B cell (primary cell): ENCODE results near the gene MYH10. TPM values are rescaled to one million over a fixed set of nuclear protein-coding genes. Genes with fewer than 3 reads are reported as not detected.

Experiments
- ATAC-seq: fragments of 200-7000 bp; cut with Tn5 transposase; one replicate; pipeline ENCODE4 v1.10.0; 2021; ENCODE audit warnings: low read depth, mild to moderate bottlenecking, moderate number of reproducible peaks, moderate library complexity
- CTCF ChIA-PET: fragments of 350-600 bp; sonication (Branson Sonifier 250); formaldehyde crosslinking; loops from one replicate; lab custom pipeline; 2021; ENCODE audit warnings: antibody characterized with exemption, inconsistent platforms; lab: Charles Lee
- POLR2A ChIA-PET: fragments of 350-600 bp; sonication (Branson Sonifier 250); formaldehyde crosslinking; loops from one replicate; lab custom pipeline; 2021; ENCODE audit warnings: antibody characterized with exemption; lab: Charles Lee
- DNase-seq: peaks from one replicate; pipeline ENCODE4 v3.0.0; 2013
- H2AFZ ChIP-seq: 2 replicates; pipeline ENCODE4 v1.6.1; 2012; ENCODE audit warnings: mild to moderate bottlenecking, low read depth, low read length; ENCODE audit not compliant: insufficient read depth, poor library complexity, severe bottlenecking
- H3K27ac ChIP-seq, 2 donors: 1 replicate in 1 of 2; 2 replicates in 1 of 2; pipeline ENCODE4 v1.5.1; 2012 to 2013; ENCODE audit warnings: low read length in 2 of 2, mild to moderate bottlenecking in 2 of 2, moderate library complexity in 1 of 2
- H3K27me3 ChIP-seq, 4 experiments: fragments of 200-600 bp in 1 of 4; sonication (generic) in 1 of 4; replicated peaks in 1 of 4; 1 replicate in 2 of 4; 2 replicates in 2 of 4; pipeline versions ENCODE4 v1.6.1 to v1.7.0; 2013 to 2016; ENCODE audit warnings: low read length in 3 of 4, mild to moderate bottlenecking in 2 of 4, mixed read lengths in 1 of 4, moderate library complexity in 1 of 4; ENCODE audit not compliant: insufficient read depth in 4 of 4, control insufficient read depth in 3 of 4; ENCODE audit errors: control extremely low read depth in 1 of 4
- H3K36me3 ChIP-seq, 2 experiments: replicated peaks in 1 of 2; 1 replicate in 1 of 2; 2 replicates in 1 of 2; pipeline versions ENCODE4 v1.6.1 to v1.7.1; 2013; ENCODE audit warnings: low read length in 1 of 2; ENCODE audit not compliant: insufficient read depth in 2 of 2, control insufficient read depth in 1 of 2; ENCODE audit errors: control extremely low read depth in 1 of 2, extremely low read depth in 1 of 2
- H3K4me1 ChIP-seq, 2 donors: fragments of 200-600 bp in 1 of 2; sonication (generic) in 1 of 2; 1 replicate in 1 of 2; 2 replicates in 1 of 2; pipeline versions ENCODE4 v1.5.1 to v1.6.1; 2013 to 2017; ENCODE audit warnings: low read length in 2 of 2; ENCODE audit not compliant: control insufficient read depth in 2 of 2, insufficient read depth in 2 of 2
- H3K4me2 ChIP-seq: replicated peaks from 2 replicates; pipeline ENCODE3; 2012; ENCODE audit warnings: mild to moderate bottlenecking, low read depth, low read length; ENCODE audit not compliant: poor library complexity, severe bottlenecking
- H3K4me3 ChIP-seq, 5 experiments: fragments of 200-600 bp in 1 of 5; sonication (generic) in 1 of 5; 1 replicate in 3 of 5; 2 replicates in 2 of 5; pipeline versions ENCODE4 v1.5.1 to v1.7.0; 2011 to 2016; ENCODE audit warnings: low read length in 4 of 5, mild to moderate bottlenecking in 4 of 5, low read depth in 2 of 5, control low read depth in 1 of 5, moderate library complexity in 1 of 5; ENCODE audit not compliant: insufficient read depth in 1 of 5; ENCODE audit errors: control extremely low read depth in 1 of 5, extremely low read depth in 1 of 5
- H3K79me2 ChIP-seq: fragments of 200-600 bp; sonication (generic); one replicate; pipeline ENCODE4 v1.6.0; 2016; ENCODE audit warnings: low read length; ENCODE audit not compliant: control insufficient read depth, insufficient read depth
- H3K9ac ChIP-seq: fragments of 200-600 bp; sonication (generic); 2 replicates; pipeline ENCODE4 v1.6.1; 2017; ENCODE audit warnings: mild to moderate bottlenecking, low read length, moderate library complexity
- H3K9me3 ChIP-seq, 3 donors: one replicate each; pipeline versions ENCODE4 v1.6.1 to v1.7.1; 2013; ENCODE audit warnings: low read length in 2 of 3; ENCODE audit not compliant: control insufficient read depth in 2 of 3, insufficient read depth in 1 of 3; ENCODE audit errors: control extremely low read depth in 1 of 3
- H4K20me1 ChIP-seq: 2 replicates; pipeline ENCODE4 v1.6.0; 2012; ENCODE audit warnings: mild to moderate bottlenecking, low read length; ENCODE audit not compliant: insufficient read depth, control insufficient read depth, poor library complexity, severe bottlenecking
- H3K27ac Mint-ChIP-seq: one replicate; pipeline ENCODE4 v1.8.0; 2021; ENCODE audit warnings: mixed read lengths
- H3K27me3 Mint-ChIP-seq: one replicate; pipeline ENCODE4 v1.8.0; 2021; ENCODE audit warnings: mixed read lengths
- H3K4me1 Mint-ChIP-seq: one replicate; pipeline ENCODE4 v1.8.0; 2021; ENCODE audit warnings: mixed read lengths
- H3K4me3 Mint-ChIP-seq: one replicate; pipeline ENCODE4 v1.8.0; 2021; ENCODE audit warnings: mixed read lengths
- H3K9me3 Mint-ChIP-seq: one replicate; pipeline ENCODE4 v1.8.0; 2022; ENCODE audit warnings: mixed read lengths; ENCODE audit not compliant: insufficient read depth
- CTCF ChIP-seq: fragments of 200-600 bp; IDR thresholded peaks from one replicate; pipeline ENCODE4 v1.8.0; 2022; ENCODE audit warnings: antibody characterized with exemption, mild to moderate bottlenecking
- EZH2 ChIP-seq: IDR thresholded peaks from 2 replicates; pipeline ENCODE4 v1.6.1; 2012; ENCODE audit warnings: borderline replicate concordance, low read depth, mild to moderate bottlenecking, moderate library complexity, low read length; ENCODE audit not compliant: insufficient read depth, poor library complexity, severe bottlenecking
- WGBS: methylation state at CpG from one replicate; pipeline ENCODE4 v1.1.5; 2013; ENCODE audit warnings: missing lambda C conversion rate; ENCODE audit not compliant: insufficient coverage; 5-methylcytosine and 5-hydroxymethylcytosine counted together
- intact Hi-C: fragments of 100-400 bp; cut with micrococcal nuclease; formaldehyde crosslinking; loops from one replicate; pipeline ENCODE4 v1.10.0; 2022
- polyA plus RNA-seq: library from polyadenylated mRNA; depleted of rRNA; stranded (reverse); fragments of >200 nt; gene quantifications from 2 replicates; pipeline ENCODE4 v1.2.3, GENCODE V29; 2012
- total RNA-seq, 2 donors: library from RNA; stranded (reverse); fragments of 120-200 nt in 1 of 2; gene quantifications; 1 replicate in 1 of 2; 2 replicates in 1 of 2; pipeline versions ENCODE4 v1.2.3 to v1.2.4, GENCODE V29; 2013 to 2022

MYH10 gene
- total and polyA plus RNA-seq, 2 donors (not counting 1 experiment from before 2014, with no cell fraction given): 0.04 to 1.7 TPM

- H4K20me1 ChIP-seq: peaks cover 86% of the 10 kb centered on the region
- H3K9me3 ChIP-seq: no peaks in the 10 kb centered on the region
- no peak for DNase-seq
- Mint-ChIP-seq H3K27ac (no peak overlapping the region), H3K27me3 (no peaks in the 10 kb centered on the region), H3K9me3 (no peaks in the 10 kb centered on the region), H3K4me1 (no peaks in the 10 kb centered on the region), H3K4me3 (no peak overlapping the region)
- ChIA-PET CTCF (no interaction called here), POLR2A (no interaction called here)
- intact Hi-C loops: no loop called here
- peaks cover 54% of the 10 kb centered on the region for H3K79me2 ChIP-seq
- H3K9ac ChIP-seq: no peak overlapping the region
- no peak overlapping the region for H3K27ac ChIP-seq
- ATAC-seq: no peak
- peaks cover 6 to 82% of the 10 kb centered on the region in 2 experiments for H3K36me3 ChIP-seq
- no peaks in the 10 kb centered on the region for H3K27me3 ChIP-seq
- no peak overlapping the region for H3K4me3 ChIP-seq
- no peaks in the 10 kb centered on the region for H3K4me1 ChIP-seq
- no peak overlapping the region for H3K4me2 ChIP-seq
- no peak overlapping the region for H2AFZ ChIP-seq
- TF ChIP-seq EZH2 (no peak), CTCF (no peak)
- WGBS: no CpG with 5 or more reads among the region's 5 CpGs
These were observed 168.0 kb downstream of the MYH10 start for GRCh38 chr17:8462564-8462963.

- no peaks in the 10 kb centered on the region for H3K4me1 Mint-ChIP-seq
- H3K9me3 ChIP-seq: no peaks in the 10 kb centered on the region
- peaks cover 53% of the 10 kb centered on the region for H3K79me2 ChIP-seq
- H3K27ac Mint-ChIP-seq: no peak overlapping the region
- no peak overlapping the region for H3K4me3 ChIP-seq
- peaks cover 62% of the 10 kb centered on the region for H4K20me1 ChIP-seq
- CTCF ChIA-PET: interaction anchor here (2.0 kb wide), 1 partner anchor 287 kb away, joined by 5 read pairs; no protein-coding TSS in a partner anchor
- no peak overlapping the region for H2AFZ ChIP-seq
- no peak overlapping the region for H3K4me2 ChIP-seq
- H3K27me3 Mint-ChIP-seq: no peaks in the 10 kb centered on the region
- H3K9ac ChIP-seq: no peak overlapping the region
- no peaks in the 10 kb centered on the region for H3K4me1 ChIP-seq
- H3K9me3 Mint-ChIP-seq: no peaks in the 10 kb centered on the region
- H3K4me3 Mint-ChIP-seq: no peak overlapping the region
- peaks cover 10 to 87% of the 10 kb centered on the region in 2 experiments for H3K36me3 ChIP-seq
- WGBS: 94% methylated on average over 3 of the region's 3 CpGs
- no peaks in the 10 kb centered on the region for H3K27me3 ChIP-seq
- POLR2A ChIA-PET: no interaction called here
- TF ChIP-seq CTCF (no peak), EZH2 (no peak)
- H3K27ac ChIP-seq: no peak overlapping the region
- no peak for ATAC-seq
- no peak for DNase-seq
- intact Hi-C loops: no loop called here
These were observed 170.7 kb downstream of the MYH10 start for GRCh38 chr17:8459831-8460230.
